Calu3 (cell line): ENCODE results near the gene PCP4L1. TPM values are rescaled to one million over a fixed set of nuclear protein-coding genes. Genes with fewer than 3 reads are reported as not detected.

Source experiments
- BruUV-seq: library from RNA; stranded (reverse); fragments of 400-500 nt; replicated peaks from 2 replicates; lab custom pipeline; 2021; lab: Mats Ljungman, UMichigan
- CTCF ChIA-PET: fragments of 300-600 bp; sonication (Branson Sonifier 250); formaldehyde crosslinking; loops from one replicate; lab custom pipeline; 2022; ENCODE audit warnings: antibody characterized with exemption; lab: Charles Lee
- DNase-seq: peaks from one replicate; pipeline ENCODE4 v3.0.0; 2022
- H3K27ac Mint-ChIP-seq: one replicate; pipeline ENCODE4 v1.8.0; 2022; ENCODE audit warnings: mixed read lengths; ENCODE audit not compliant: unreplicated experiment
- H3K27me3 Mint-ChIP-seq: one replicate; pipeline ENCODE4 v1.8.0; 2022; ENCODE audit warnings: mixed read lengths; ENCODE audit not compliant: unreplicated experiment
- H3K36me3 Mint-ChIP-seq: one replicate; pipeline ENCODE4 v1.8.0; 2022; ENCODE audit warnings: mild to moderate bottlenecking, moderate library complexity, mixed read lengths; ENCODE audit not compliant: insufficient read depth, unreplicated experiment
- H3K4me1 Mint-ChIP-seq: one replicate; pipeline ENCODE4 v1.8.0; 2022; ENCODE audit warnings: mild to moderate bottlenecking, low read depth, mixed read lengths; ENCODE audit not compliant: unreplicated experiment
- H3K4me3 Mint-ChIP-seq: one replicate; pipeline ENCODE4 v1.8.0; 2022; ENCODE audit warnings: mild to moderate bottlenecking, low read depth, moderate library complexity, mixed read lengths; ENCODE audit not compliant: unreplicated experiment
- H3K9me3 Mint-ChIP-seq: one replicate; pipeline ENCODE4 v1.8.0; 2022; ENCODE audit warnings: low read depth, mixed read lengths; ENCODE audit not compliant: unreplicated experiment
- CTCF ChIP-seq: fragments of 200-600 bp; IDR thresholded peaks from one replicate; pipeline ENCODE4 v1.8.0; 2022; ENCODE audit warnings: antibody characterized with exemption; ENCODE audit not compliant: unreplicated experiment
- intact Hi-C: fragments of 100-400 bp; cut with micrococcal nuclease; formaldehyde crosslinking; loops from one replicate; pipeline ENCODE4 v1.10.0; 2022; ENCODE audit not compliant: unreplicated experiment
- total RNA-seq: library from RNA; stranded (reverse); gene quantifications from 2 replicates; pipeline ENCODE4 v1.2.3, GENCODE V29; 2022

The PCP4L1 gene
- total RNA-seq, 1 experiment from 2014 or later = not detected

GRCh38 chr1:161261261-161262235 is 3.0 kb downstream of the PCP4L1 start:
- no peak for TF ChIP-seq CTCF
- Mint-ChIP-seq H3K4me1 (peaks cover 34% of the 10 kb centered on the region), H3K4me3 (no peak overlapping the region), H3K9me3 (peaks cover 4% of the 10 kb centered on the region), H3K27ac (no peak overlapping the region), H3K36me3 (peaks cover 10% of the 10 kb centered on the region), H3K27me3 (peaks cover 78% of the 10 kb centered on the region)
- intact Hi-C loops = no loop called here
- DNase-seq = no peak
- CTCF ChIA-PET = interaction anchor here (0.6 kb wide), 1 partner anchor 111 kb away, joined by 4 read pairs; no protein-coding TSS in a partner anchor
- BruUV-seq = no TSS peak

- no peaks in the 10 kb centered on the region for H3K36me3 Mint-ChIP-seq
- no peak for DNase-seq
- peaks cover 13% of the 10 kb centered on the region for H3K4me1 Mint-ChIP-seq
- H3K27me3 Mint-ChIP-seq = peaks cover 58% of the 10 kb centered on the region
- intact Hi-C loops = no loop called here
- no peak overlapping the region for H3K27ac Mint-ChIP-seq
- TF ChIP-seq CTCF = no peak
- no peak overlapping the region for H3K4me3 Mint-ChIP-seq
- BruUV-seq = no TSS peak
- no peaks in the 10 kb centered on the region for H3K9me3 Mint-ChIP-seq
- CTCF ChIA-PET = interaction anchor here (1.2 kb wide), 1 partner anchor 18 kb away, joined by 3 read pairs; no protein-coding TSS in a partner anchor
These were observed 6.8 kb downstream of the PCP4L1 start for GRCh38 chr1:161265305-161265704.

GRCh38 chr1:161266202-161266601 is 7.7 kb downstream of the PCP4L1 start:
- no peak for TF ChIP-seq CTCF
- intact Hi-C loops = no loop called here
- DNase-seq = no peak
- CTCF ChIA-PET = interaction anchor here (1.2 kb wide), 1 partner anchor 19 kb away, joined by 3 read pairs; no protein-coding TSS in a partner anchor
- peaks cover 4% of the 10 kb centered on the region for H3K4me1 Mint-ChIP-seq
- H3K4me3 Mint-ChIP-seq = no peak overlapping the region
- H3K27ac Mint-ChIP-seq = no peak overlapping the region
- H3K27me3 Mint-ChIP-seq = peaks cover 49% of the 10 kb centered on the region
- no peaks in the 10 kb centered on the region for H3K36me3 Mint-ChIP-seq
- H3K9me3 Mint-ChIP-seq = no peaks in the 10 kb centered on the region
- no TSS peak for BruUV-seq

- H3K27ac Mint-ChIP-seq = no peak overlapping the region
- DNase-seq = no peak
- TF ChIP-seq CTCF = no peak
- CTCF ChIA-PET = no interaction called here
- H3K4me1 Mint-ChIP-seq = no peaks in the 10 kb centered on the region
- no peaks in the 10 kb centered on the region for H3K36me3 Mint-ChIP-seq
- no peak overlapping the region for H3K4me3 Mint-ChIP-seq
- no TSS peak for BruUV-seq
- peaks cover 43% of the 10 kb centered on the region for H3K27me3 Mint-ChIP-seq
- no peaks in the 10 kb centered on the region for H3K9me3 Mint-ChIP-seq
- intact Hi-C loops = no loop called here
These were observed 8.3 kb downstream of the PCP4L1 start for GRCh38 chr1:161266836-161267235.
